ENCODE results near the gene PGAP2.

DNA sequence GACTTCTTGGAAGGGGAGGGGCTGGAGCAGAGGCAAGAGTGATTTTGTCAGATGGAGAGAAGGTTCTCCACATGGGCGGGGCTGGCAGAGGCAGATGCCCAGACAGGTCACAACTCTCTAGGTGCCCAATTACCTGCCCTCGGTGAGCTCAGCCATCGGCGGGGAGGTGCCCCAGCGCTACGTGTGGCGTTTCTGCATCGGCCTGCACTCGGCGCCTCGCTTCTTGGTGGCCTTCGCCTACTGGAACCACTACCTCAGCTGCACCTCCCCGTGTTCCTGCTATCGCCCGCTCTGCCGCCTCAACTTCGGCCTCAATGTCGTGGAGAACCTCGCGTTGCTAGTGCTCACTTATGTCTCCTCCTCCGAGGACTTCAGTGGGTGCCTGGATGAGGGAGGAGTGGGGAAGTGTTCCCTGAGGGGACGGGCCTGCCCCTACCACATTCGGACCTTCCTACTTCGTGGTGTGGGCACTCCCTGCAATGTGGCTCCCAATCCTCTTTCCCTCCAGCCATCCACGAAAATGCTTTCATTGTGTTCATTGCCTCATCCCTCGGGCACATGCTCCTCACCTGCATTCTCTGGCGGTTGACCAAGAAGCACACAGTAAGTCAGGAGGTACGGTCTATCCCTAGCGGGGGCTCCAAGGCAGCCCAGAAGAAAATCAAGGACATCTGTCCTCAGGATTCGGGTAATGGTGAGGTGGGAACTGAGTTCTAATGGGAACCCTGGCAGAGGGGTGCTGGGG is 15.6 kb downstream of the PGAP2 start:
- no peak for TF ChIP-seq CTCF (IDR thresholded peaks at IDR 0.05; ENCODE audit: insufficient read depth, low read length)
- TF ChIP-seq GABPA (IDR thresholded peaks at IDR 0.05; ENCODE audit: low read depth), result no peak
